ENCODE data around the gene RAVER1. TPM values are rescaled to one million over a fixed set of nuclear protein-coding genes. Genes with fewer than 3 reads are reported as not detected.

RAVER1 gene
- total and polyA plus RNA-seq, 2 of the 13 experiments (the other 11 are each of a cell fraction or from before 2014, with no cell fraction given) = 3.6 to 7.9 TPM

DNA sequence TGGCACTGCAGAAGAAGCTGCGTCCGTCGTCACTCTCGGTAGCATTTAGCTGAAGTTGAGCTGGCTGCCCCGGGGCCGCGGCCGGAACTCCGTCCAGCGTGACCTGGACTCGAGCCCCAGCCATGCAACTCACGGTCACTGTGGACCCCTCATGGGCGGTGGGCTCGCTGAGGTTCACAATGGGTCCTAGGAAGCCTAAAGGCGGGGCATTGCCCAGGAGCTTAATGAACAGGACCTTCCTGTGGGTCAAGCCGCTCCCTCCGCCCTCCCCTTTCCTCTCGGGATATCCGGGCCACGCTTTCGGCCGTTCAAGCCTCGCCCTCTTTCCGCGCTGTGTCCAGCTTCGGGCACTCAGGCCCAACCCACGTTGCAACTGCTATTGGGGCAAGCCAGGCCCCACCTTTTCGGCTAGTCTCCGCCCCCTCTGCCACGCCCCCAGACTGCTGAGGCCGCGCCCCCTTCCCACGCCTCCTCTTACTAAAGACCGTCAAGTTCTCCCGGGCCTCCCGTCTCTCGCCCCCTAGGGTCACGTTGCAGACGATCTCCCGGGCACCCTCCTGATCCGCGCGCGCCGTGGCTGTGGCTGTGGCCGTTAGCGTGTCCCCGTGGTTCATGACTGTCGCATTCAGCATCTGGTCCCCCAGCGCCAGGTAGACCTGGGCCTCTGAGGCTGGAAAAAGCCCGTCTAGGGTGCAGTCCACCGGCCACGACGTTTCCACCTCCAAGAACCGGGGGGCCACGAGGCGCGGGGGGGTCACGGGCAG, 1.4 kb upstream of the RAVER1 start (continued):
- TF ChIP-seq ZNF782 (CRISPR knock-in tag; IDR thresholded peaks at IDR 0.05; ENCODE audit: borderline replicate concordance) (no peak), RFX5 (IDR thresholded peaks at IDR 0.05; ENCODE audit: low read depth, low read length) (no peak), ZFP36L2 (CRISPR knock-in tag; IDR thresholded peaks at IDR 0.05) (no peak), RBM39 (IDR thresholded peaks at IDR 0.05; ENCODE audit: low read depth, low read length, poor library complexity, severe bottlenecking) (peak; percentile 24), EZH2 (conservative IDR thresholded peaks at IDR 0.05; ENCODE audit: low read depth, low read length) (no peak), TBX3 (IDR thresholded peaks at IDR 0.05; ENCODE audit: borderline replicate concordance) (no peak), TCF7L2 (IDR thresholded peaks at IDR 0.05; ENCODE audit: low read depth, low read length) (no peak), GZF1 (CRISPR knock-in tag; IDR thresholded peaks at IDR 0.05) (no peak), HNRNPLL (IDR thresholded peaks at IDR 0.05; ENCODE audit: low read depth, low read length, poor library complexity, severe bottlenecking) (peak; percentile 69), KLF6 (CRISPR knock-in tag; IDR thresholded peaks at IDR 0.05) (no peak; the same call in 1 of the 2 replicates), ZMAT3 (CRISPR knock-in tag; conservative IDR thresholded peaks at IDR 0.05) (peak; percentile 75; the same call in 1 of the 2 replicates), ZNF775 (CRISPR knock-in tag; IDR thresholded peaks at IDR 0.05; ENCODE audit: borderline replicate concordance) (no peak), CTCF (CRISPR knock-in tag; IDR thresholded peaks at IDR 0.05) (peak; percentile 60), FOXM1 (CRISPR knock-in tag; IDR thresholded peaks at IDR 0.05) (no peak), TBX2 (CRISPR knock-in tag; IDR thresholded peaks at IDR 0.05; ENCODE audit: borderline replicate concordance) (peak; percentile 82), SRF (IDR thresholded peaks at IDR 0.05; ENCODE audit: low read depth, low read length) (no peak), MYNN (CRISPR knock-in tag; IDR thresholded peaks at IDR 0.05; ENCODE audit: low read depth) (no peak), SUZ12 (IDR thresholded peaks at IDR 0.05; ENCODE audit: low read depth, low read length) (no peak), ZFP62 (CRISPR knock-in tag; IDR thresholded peaks at IDR 0.05) (no peak), KDM6A (CRISPR knock-in tag; IDR thresholded peaks at IDR 0.05; ENCODE audit: low read depth) (no peak), SMAD9 (CRISPR knock-in tag; IDR thresholded peaks at IDR 0.05) (no peak)
- TF ChIP-seq, protein P1, sequence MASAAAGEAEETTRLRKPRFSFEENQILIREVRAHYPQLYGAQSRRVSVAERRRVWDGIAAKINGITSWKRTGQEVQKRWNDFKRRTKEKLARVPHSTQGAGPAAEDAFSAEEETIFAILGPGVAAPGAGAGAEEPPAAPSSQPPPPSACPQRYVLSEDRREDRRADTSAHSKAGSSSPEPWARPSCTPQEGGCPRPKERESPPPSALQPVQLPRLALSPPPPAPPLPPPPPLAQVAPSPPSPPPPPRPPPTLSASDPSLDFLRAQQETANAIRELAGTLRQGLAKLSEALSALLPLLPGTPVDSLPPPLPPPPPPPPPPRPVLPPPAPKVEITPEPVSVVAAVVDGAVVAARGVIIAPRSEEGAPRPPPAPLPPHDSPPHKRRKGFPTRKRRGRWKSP (CRISPR knock-in tag; IDR thresholded peaks at IDR 0.05) = no peak

Data from HepG2 (cell line).